K562 (cell line): ENCODE data around the gene UIMC1. TPM values are rescaled to one million over a fixed set of nuclear protein-coding genes. Genes with fewer than 3 reads are reported as not detected.

Experiments used
- CBFA2T2 ChIP-seq: fragments of 450-650 bp; conservative IDR thresholded peaks from 2 replicates; pipeline ENCODE4 v1.6.1; 2017; ENCODE audit warnings: mild to moderate bottlenecking
- HNRNPLL ChIP-seq: fragments of 200-400 bp; formaldehyde crosslinking; IDR thresholded peaks from 2 replicates; pipeline ENCODE4 v1.6.1; 2017; ENCODE audit warnings: low read length, low read depth, mild to moderate bottlenecking; ENCODE audit not compliant: poor library complexity, severe bottlenecking
- NRF1 ChIP-seq, 2 experiments: fragments of 450-650 bp; IDR thresholded peaks in 1 of 2; conservative IDR thresholded peaks in 1 of 2; 2 replicates each; pipeline ENCODE4 v1.6.1; 2014; ENCODE audit warnings: mild to moderate bottlenecking in 2 of 2
- RCOR1 ChIP-seq, 2 experiments: IDR thresholded peaks; 2 replicates each; pipeline ENCODE4 v1.6.1; 2012; ENCODE audit warnings: low read depth in 2 of 2, low read length in 2 of 2, borderline replicate concordance in 1 of 2, improper control_type of control experiment in 1 of 2
- RFX5 ChIP-seq: IDR thresholded peaks from 2 replicates; pipeline ENCODE4 v1.6.1; 2011; ENCODE audit warnings: low read depth, mild to moderate bottlenecking, improper control_type of control experiment, low read length
- SMARCC2 ChIP-seq: fragments of 450-650 bp; IDR thresholded peaks from 2 replicates; pipeline ENCODE4 v1.6.1; 2017; ENCODE audit warnings: antibody characterized with exemption, moderate library complexity, mild to moderate bottlenecking, low read depth
- ZFX ChIP-seq: sonication (generic); formaldehyde crosslinking; IDR thresholded peaks from 2 replicates; pipeline ENCODE4 v1.8.0; 2022; ENCODE audit warnings: mild to moderate bottlenecking, missing genetic modification reagents, moderate library complexity
- ZNF57 ChIP-seq: fragments of 450-650 bp; formaldehyde crosslinking; IDR thresholded peaks from 2 replicates; pipeline ENCODE4 v1.4.0; 2020; ENCODE audit warnings: mild to moderate bottlenecking, moderate library complexity
- polyA plus RNA-seq, 8 experiments: library from polyadenylated mRNA; depleted of rRNA in 4 of 8; stranded (reverse) in 5 of 8; unstranded in 3 of 8; fragments of >200 nt; fragmentation: Nextera tagmentation in 2 of 8; fragmentation: Illumina TruSeq in 1 of 8; extraction: Ambion mirVana in 2 of 8; extraction: Trizol in 1 of 8; gene quantifications; 2 replicates each; pipeline versions ENCODE4 v1.2.1 to v1.2.3, GENCODE V29; 2011 to 2014; ENCODE audit warnings: inconsistent platforms in 1 of 8, missing spikeins in 1 of 8
- total RNA-seq, 7 experiments: library from RNA; depleted of rRNA in 6 of 7; stranded (reverse); fragments of >200 nt in 6 of 7; fragmentation: Illumina TruSeq in 2 of 7; extraction: Trizol in 2 of 7; gene quantifications; 2 replicates each; pipeline versions ENCODE4 v1.2.1 to v1.2.3, GENCODE V29; 2011 to 2021; ENCODE audit warnings: low replicate concordance in 1 of 7
- TF ChIP-seq, protein P1 (sequence below): fragments of 250-450 bp; sonication (Bioruptor Pico); IDR thresholded peaks from 2 replicates; pipeline ENCODE4 v1.4.0; 2020; ENCODE audit warnings: borderline replicate concordance
- TF ChIP-seq, protein P2 (sequence below): fragments of 450-650 bp; IDR thresholded peaks from 2 replicates; pipeline ENCODE4 v1.6.1; 2017; ENCODE audit warnings: antibody characterized with exemption, mild to moderate bottlenecking
- TF ChIP-seq, protein P3 (sequence below), 2 experiments: fragments of 450-650 bp; formaldehyde crosslinking in 1 of 2; IDR thresholded peaks; 2 replicates each; pipeline versions ENCODE4 v1.4.0 to v1.6.1; 2014 to 2020; ENCODE audit warnings: mild to moderate bottlenecking in 2 of 2, borderline replicate concordance in 1 of 2, low read depth in 1 of 2

The UIMC1 gene
- total and polyA plus RNA-seq, 9 of the 15 experiments (the other 6 are each of a cell fraction or from before 2014, with no cell fraction given): 14.9 to 51.7 (median 36.8) TPM

DNA sequence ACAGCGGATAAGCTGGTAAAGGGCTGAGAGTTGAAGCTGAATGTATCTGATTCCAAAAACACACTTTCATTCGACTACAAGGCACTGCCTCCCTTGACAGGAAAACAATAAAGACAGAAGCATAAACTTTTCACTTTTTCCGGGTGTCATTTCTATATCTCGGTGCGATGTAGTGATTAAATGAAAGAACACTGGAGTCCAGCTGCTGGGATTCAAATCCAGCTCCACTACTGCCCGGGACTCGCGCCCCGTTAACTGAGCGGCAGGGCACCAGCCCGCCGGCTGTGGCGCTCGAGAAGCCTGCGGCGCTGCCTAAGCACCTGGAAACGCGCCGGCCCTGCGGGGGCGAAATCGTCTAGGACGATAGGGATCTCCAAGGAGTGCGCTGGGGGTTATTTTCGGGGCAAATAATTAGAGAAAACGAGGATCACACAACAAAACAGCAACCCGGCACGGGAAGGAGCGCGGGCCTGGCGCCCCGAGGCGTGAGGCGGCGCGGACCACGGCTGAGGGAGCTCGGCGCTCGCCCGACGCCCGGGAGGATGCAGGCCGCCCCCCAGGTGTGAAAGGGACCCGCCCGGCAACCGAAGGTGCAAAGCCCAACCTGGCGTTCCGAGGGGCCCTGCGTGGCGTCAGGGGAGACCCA is 837 bp downstream of the UIMC1 start (continued):
- TF ChIP-seq ZFX (no peak), RFX5 (no peak), NRF1 (conservative IDR thresholded peaks at IDR 0.05 in 1 of 2, IDR thresholded peaks at IDR 0.05 in 1 of 2) (peak; percentile 13 to 45; a peak in 2 of 4 replicates), RCOR1 (IDR thresholded peaks at IDR 0.05; ENCODE audit: borderline replicate concordance in 1 of 2, low read depth in 2 of 2, low read length in 2 of 2) (peak in 1 of 2 experiments; percentile 48; a peak in 1 of 4 replicates), ZNF57 (CRISPR knock-in tag) (no peak), SMARCC2 (0 out of 2 replicates have a peak, but pooled peaks have one; percentile 31), HNRNPLL (peak; percentile 79), CBFA2T2 (0 out of 2 replicates have a peak, but pooled peaks have one; percentile 10)
- TF ChIP-seq, protein P1, sequence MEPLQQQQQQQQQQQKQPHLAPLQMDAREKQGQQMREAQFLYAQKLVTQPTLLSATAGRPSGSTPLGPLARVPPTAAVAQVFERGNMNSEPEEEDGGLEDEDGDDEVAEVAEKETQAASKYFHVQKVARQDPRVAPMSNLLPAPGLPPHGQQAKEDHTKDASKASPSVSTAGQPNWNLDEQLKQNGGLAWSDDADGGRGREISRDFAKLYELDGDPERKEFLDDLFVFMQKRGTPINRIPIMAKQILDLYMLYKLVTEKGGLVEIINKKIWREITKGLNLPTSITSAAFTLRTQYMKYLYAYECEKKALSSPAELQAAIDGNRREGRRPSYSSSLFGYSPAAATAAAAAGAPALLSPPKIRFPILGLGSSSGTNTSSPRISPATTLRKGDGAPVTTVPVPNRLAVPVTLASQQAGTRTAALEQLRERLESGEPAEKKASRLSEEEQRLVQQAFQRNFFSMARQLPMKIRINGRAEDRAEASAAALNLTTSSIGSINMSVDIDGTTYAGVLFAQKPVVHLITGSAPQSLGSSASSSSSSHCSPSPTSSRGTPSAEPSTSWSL: no peak
- TF ChIP-seq, protein P2, sequence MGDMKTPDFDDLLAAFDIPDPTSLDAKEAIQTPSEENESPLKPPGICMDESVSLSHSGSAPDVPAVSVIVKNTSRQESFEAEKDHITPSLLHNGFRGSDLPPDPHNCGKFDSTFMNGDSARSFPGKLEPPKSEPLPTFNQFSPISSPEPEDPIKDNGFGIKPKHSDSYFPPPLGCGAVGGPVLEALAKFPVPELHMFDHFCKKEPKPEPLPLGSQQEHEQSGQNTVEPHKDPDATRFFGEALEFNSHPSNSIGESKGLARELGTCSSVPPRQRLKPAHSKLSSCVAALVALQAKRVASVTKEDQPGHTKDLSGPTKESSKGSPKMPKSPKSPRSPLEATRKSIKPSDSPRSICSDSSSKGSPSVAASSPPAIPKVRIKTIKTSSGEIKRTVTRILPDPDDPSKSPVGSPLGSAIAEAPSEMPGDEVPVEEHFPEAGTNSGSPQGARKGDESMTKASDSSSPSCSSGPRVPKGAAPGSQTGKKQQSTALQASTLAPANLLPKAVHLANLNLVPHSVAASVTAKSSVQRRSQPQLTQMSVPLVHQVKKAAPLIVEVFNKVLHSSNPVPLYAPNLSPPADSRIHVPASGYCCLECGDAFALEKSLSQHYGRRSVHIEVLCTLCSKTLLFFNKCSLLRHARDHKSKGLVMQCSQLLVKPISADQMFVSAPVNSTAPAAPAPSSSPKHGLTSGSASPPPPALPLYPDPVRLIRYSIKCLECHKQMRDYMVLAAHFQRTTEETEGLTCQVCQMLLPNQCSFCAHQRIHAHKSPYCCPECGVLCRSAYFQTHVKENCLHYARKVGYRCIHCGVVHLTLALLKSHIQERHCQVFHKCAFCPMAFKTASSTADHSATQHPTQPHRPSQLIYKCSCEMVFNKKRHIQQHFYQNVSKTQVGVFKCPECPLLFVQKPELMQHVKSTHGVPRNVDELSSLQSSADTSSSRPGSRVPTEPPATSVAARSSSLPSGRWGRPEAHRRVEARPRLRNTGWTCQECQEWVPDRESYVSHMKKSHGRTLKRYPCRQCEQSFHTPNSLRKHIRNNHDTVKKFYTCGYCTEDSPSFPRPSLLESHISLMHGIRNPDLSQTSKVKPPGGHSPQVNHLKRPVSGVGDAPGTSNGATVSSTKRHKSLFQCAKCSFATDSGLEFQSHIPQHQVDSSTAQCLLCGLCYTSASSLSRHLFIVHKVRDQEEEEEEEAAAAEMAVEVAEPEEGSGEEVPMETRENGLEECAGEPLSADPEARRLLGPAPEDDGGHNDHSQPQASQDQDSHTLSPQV: peak; percentile 28; the same call in 1 of the 2 replicates
- TF ChIP-seq, protein P3, sequence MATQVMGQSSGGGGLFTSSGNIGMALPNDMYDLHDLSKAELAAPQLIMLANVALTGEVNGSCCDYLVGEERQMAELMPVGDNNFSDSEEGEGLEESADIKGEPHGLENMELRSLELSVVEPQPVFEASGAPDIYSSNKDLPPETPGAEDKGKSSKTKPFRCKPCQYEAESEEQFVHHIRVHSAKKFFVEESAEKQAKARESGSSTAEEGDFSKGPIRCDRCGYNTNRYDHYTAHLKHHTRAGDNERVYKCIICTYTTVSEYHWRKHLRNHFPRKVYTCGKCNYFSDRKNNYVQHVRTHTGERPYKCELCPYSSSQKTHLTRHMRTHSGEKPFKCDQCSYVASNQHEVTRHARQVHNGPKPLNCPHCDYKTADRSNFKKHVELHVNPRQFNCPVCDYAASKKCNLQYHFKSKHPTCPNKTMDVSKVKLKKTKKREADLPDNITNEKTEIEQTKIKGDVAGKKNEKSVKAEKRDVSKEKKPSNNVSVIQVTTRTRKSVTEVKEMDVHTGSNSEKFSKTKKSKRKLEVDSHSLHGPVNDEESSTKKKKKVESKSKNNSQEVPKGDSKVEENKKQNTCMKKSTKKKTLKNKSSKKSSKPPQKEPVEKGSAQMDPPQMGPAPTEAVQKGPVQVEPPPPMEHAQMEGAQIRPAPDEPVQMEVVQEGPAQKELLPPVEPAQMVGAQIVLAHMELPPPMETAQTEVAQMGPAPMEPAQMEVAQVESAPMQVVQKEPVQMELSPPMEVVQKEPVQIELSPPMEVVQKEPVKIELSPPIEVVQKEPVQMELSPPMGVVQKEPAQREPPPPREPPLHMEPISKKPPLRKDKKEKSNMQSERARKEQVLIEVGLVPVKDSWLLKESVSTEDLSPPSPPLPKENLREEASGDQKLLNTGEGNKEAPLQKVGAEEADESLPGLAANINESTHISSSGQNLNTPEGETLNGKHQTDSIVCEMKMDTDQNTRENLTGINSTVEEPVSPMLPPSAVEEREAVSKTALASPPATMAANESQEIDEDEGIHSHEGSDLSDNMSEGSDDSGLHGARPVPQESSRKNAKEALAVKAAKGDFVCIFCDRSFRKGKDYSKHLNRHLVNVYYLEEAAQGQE (IDR thresholded peaks at IDR 0.05; ENCODE audit: borderline replicate concordance): peak; percentile 15; the same call in 1 of the 2 replicates
- TF ChIP-seq, protein P3 (CRISPR knock-in tag; IDR thresholded peaks at IDR 0.05; ENCODE audit: low read depth): no peak
